NT2/D1 (cell line): ENCODE results near the gene SNX11.

ENCODE experiments used
- DNase-seq: peaks from one replicate; pipeline ENCODE4 v3.0.0-alpha.2; 2011; ENCODE audit warnings: low read depth, low spot score
- H3K27me3 ChIP-seq: 2 replicates; pipeline ENCODE4 v1.6.0; 2011; ENCODE audit warnings: mild to moderate bottlenecking; ENCODE audit not compliant: insufficient read length, insufficient read depth
- H3K36me3 ChIP-seq: 2 replicates; pipeline ENCODE4 v1.6.1; 2011; ENCODE audit warnings: mild to moderate bottlenecking, low read length, mixed read lengths; ENCODE audit not compliant: insufficient read depth, insufficient read length
- H3K4me1 ChIP-seq: 2 replicates; pipeline ENCODE4 v1.5.1; 2011; ENCODE audit not compliant: insufficient read depth, insufficient read length
- H3K4me3 ChIP-seq: 2 replicates; pipeline ENCODE4 v1.5.1; 2011; ENCODE audit warnings: low read depth; ENCODE audit not compliant: insufficient read length
- H3K9ac ChIP-seq: 2 replicates; pipeline ENCODE4 v1.6.0; 2011; ENCODE audit warnings: low read depth; ENCODE audit not compliant: insufficient read length
- H3K9me3 ChIP-seq: 2 replicates; pipeline ENCODE4 v1.5.1; 2011; ENCODE audit warnings: mild to moderate bottlenecking, low read length; ENCODE audit not compliant: insufficient read depth
- SUZ12 ChIP-seq: IDR thresholded peaks from 2 replicates; pipeline ENCODE4 v1.6.1; 2011; ENCODE audit not compliant: insufficient read length, insufficient read depth; ENCODE audit errors: extremely low read depth
- YY1 ChIP-seq: IDR thresholded peaks from 2 replicates; pipeline ENCODE4 v1.6.1; 2011; ENCODE audit not compliant: insufficient read length, insufficient read depth
- ZNF274 ChIP-seq: IDR thresholded peaks from 2 replicates; pipeline ENCODE4 v1.6.1; 2011; ENCODE audit warnings: mild to moderate bottlenecking, low read depth, low read length

Gene SNX11

GRCh38 chr17:48100591-48101011 is 7.0 kb upstream of the SNX11 start:
- Histone ChIP-seq H3K9ac (peak overlapping the region; percentile 93), H3K36me3 (peaks cover 12% of the 10 kb centered on the region), H3K27me3 (no peaks in the 10 kb centered on the region), H3K4me1 (no peaks in the 10 kb centered on the region), H3K9me3 (peaks cover 7% of the 10 kb centered on the region; the same call in 1 of the 2 replicates), H3K4me3 (peak overlapping the region; percentile 88)
- DNase-seq = peak; percentile 28
- TF ChIP-seq ZNF274 = no peak
- no peak for TF ChIP-seq YY1
- TF ChIP-seq SUZ12 = no peak

GRCh38 chr17:48101012-48101720 is 6.4 kb upstream of the SNX11 start, which contains the start of gene CBX1:
Gene CBX1, minus strand, starts transcription at chr17:48101478. Its CDS starts 24,474 bp downstream, at chr17:48077004.
- peak; percentile 91 for DNase-seq
- H3K36me3 ChIP-seq = peaks cover 9% of the 10 kb centered on the region
- H3K9me3 ChIP-seq = peaks cover 7% of the 10 kb centered on the region; the same call in 1 of the 2 replicates
- peak within 1 kb of the TSS; percentile 93 for H3K9ac ChIP-seq
- H3K4me3 ChIP-seq = peak within 1 kb of the TSS; percentile 88
- no peaks in the 10 kb centered on the region for H3K4me1 ChIP-seq
- TF ChIP-seq ZNF274 = no peak
- TF ChIP-seq YY1 = no peak
- no peak for TF ChIP-seq SUZ12
- H3K27me3 ChIP-seq = peaks cover 2% of the 10 kb centered on the region

- Histone ChIP-seq H3K9ac (no peak overlapping the region), H3K36me3 (peaks cover 8% of the 10 kb centered on the region), H3K9me3 (peaks cover 7% of the 10 kb centered on the region; the same call in 1 of the 2 replicates), H3K4me1 (no peaks in the 10 kb centered on the region), H3K4me3 (no peak overlapping the region), H3K27me3 (peaks cover 9% of the 10 kb centered on the region)
- no peak for DNase-seq
- no peak for TF ChIP-seq ZNF274
- no peak for TF ChIP-seq SUZ12
- TF ChIP-seq YY1 = no peak
Observed at GRCh38 chr17:48102043-48102750, 5.4 kb upstream of the SNX11 start.

GRCh38 chr17:48102798-48103715 is 4.5 kb upstream of the SNX11 start:
- H3K36me3 ChIP-seq = peaks cover 6% of the 10 kb centered on the region
- TF ChIP-seq SUZ12 (no peak), YY1 (no peak), ZNF274 (no peak)
- peaks cover 7% of the 10 kb centered on the region; the same call in 1 of the 2 replicates for H3K9me3 ChIP-seq
- DNase-seq = no peak
- no peaks in the 10 kb centered on the region for H3K4me1 ChIP-seq
- no peak overlapping the region for H3K9ac ChIP-seq
- no peak overlapping the region for H3K4me3 ChIP-seq
- peaks cover 9% of the 10 kb centered on the region for H3K27me3 ChIP-seq

GRCh38 chr17:48104440-48104839 is 3.1 kb upstream of the SNX11 start:
- no peak overlapping the region for H3K9ac ChIP-seq
- TF ChIP-seq SUZ12 (no peak), YY1 (no peak), ZNF274 (no peak)
- no peaks in the 10 kb centered on the region for H3K36me3 ChIP-seq
- H3K4me3 ChIP-seq = no peak overlapping the region
- H3K27me3 ChIP-seq = peaks cover 9% of the 10 kb centered on the region
- DNase-seq = no peak
- no peaks in the 10 kb centered on the region for H3K4me1 ChIP-seq
- H3K9me3 ChIP-seq = peaks cover 7% of the 10 kb centered on the region; the same call in 1 of the 2 replicates

- no peak for TF ChIP-seq SUZ12
- no peak for TF ChIP-seq YY1
- no peak for TF ChIP-seq ZNF274
- peaks cover 9% of the 10 kb centered on the region for H3K27me3 ChIP-seq
- peaks cover 7% of the 10 kb centered on the region; the same call in 1 of the 2 replicates for H3K9me3 ChIP-seq
- peak overlapping the region; percentile 84 for H3K4me3 ChIP-seq
- H3K9ac ChIP-seq = peak overlapping the region; percentile 61
- H3K36me3 ChIP-seq = peaks cover 3% of the 10 kb centered on the region
- no peak for DNase-seq
- no peaks in the 10 kb centered on the region for H3K4me1 ChIP-seq
Observed at GRCh38 chr17:48106802-48107136, 797 bp upstream of the SNX11 start.
